ENCODE results near the gene SPTBN4.
"Not testable (repeated sequence)": the region's sequence is repeated elsewhere in the genome, so short reads cannot be mapped to it uniquely, and the experiment has no call there.

The SPTBN4 gene

DNA sequence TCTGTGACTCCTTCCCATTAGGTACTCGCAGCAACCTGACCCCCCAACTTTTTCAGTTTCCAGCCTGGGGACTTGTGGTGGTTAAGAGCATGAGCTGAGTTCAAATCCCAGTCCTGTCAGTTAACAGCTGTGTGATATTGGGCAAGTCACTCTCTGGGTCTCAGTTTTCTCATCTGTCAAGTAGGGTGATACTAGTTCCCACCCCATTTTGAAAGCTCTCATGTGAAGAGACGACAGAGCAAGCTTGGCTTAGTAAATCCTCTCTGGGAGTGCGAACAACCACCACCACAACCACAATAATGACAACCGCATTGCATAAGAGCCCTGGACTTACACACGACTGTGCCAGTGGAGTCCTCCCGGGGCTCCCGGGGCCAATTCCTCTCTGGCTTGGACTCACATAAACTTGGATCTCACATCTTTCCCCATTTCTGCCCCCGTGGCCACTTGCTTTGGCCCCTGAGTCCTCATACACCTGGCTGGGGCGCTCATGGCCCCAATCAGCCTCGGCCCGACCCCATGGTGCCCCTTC, 1.7 kb upstream of the SPTBN4 start:
- DNase-seq (ENCODE audit: low spot score) = peak; percentile 62

DNA sequence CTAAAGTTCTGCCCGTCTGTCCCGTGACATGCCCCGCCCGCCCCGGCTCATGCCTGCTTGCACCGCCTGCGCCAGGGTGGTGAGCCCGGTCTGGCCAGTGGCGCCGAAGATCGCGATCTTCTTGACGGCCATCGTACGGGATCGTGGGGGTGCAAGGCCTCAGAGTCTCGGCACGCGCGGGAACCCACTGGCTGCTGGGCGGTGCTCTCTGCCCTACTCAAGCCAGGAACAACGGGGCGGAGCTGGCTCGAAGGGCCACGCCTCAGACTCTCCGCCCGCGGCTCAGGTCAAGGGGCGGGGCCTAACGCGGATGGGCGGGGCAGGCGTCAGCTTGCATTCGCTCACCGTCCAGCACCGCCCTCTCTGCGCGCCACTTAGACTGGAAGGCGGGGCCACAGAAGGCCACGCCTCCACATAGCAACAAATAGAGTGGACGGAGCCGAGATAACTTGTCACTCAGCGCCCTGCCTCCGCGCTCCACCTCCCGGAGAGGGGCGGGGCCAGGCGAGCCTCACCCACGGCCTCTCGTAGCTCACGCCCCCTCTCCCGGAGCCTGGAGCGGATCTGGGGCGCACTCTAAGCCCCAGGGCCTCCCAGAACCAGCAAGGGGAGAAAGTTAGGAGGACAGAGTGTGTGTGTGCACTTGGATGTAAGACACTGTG, 1.1 kb upstream of the SPTBN4 start, which contains the start of gene BLVRB:
Gene BLVRB, minus strand, starts transcription at position 189 of the 662 bp plus-strand sequence. Its CDS starts 57 bp downstream, at position 132.
- DNase-seq (ENCODE audit: low spot score) = peak; percentile 99

DNA sequence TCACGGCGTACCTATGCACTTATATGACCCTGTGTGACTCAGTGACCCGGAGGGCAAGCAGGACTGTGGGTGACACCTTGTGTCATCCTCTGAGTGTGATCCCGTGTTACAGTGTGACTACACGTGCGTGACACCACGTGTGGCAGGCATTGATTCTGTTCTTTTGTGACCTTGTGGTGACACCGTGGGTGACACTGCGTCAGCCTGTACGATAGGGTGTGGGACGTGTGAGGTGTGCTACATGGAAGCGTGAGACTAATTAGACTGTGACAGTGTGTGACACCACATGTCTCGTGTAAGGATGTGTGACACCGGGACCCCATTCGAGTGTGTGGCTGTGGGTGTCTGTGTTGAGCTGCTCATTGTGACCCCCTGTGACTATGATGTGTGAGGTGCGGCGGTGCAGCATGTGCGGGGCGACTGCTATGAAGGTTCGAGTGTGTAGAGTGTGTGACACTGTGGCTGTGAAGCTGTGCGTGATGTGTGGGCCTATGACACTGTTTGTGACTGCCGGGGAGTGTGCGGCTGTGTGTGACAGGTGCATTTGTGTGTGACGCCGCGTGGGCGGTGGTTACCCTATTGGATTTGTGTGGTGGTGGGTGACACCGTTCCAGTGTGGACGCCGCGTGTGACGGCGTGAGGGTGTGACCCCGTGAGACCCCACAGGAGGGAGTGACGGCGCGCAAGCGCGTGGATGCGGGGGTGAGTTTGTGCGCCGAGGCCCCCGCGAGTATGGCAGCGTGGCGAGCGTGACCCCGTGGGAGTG, 399 bp upstream of the SPTBN4 start:
- DNase-seq (ENCODE audit: low spot score) = no peak

DNA sequence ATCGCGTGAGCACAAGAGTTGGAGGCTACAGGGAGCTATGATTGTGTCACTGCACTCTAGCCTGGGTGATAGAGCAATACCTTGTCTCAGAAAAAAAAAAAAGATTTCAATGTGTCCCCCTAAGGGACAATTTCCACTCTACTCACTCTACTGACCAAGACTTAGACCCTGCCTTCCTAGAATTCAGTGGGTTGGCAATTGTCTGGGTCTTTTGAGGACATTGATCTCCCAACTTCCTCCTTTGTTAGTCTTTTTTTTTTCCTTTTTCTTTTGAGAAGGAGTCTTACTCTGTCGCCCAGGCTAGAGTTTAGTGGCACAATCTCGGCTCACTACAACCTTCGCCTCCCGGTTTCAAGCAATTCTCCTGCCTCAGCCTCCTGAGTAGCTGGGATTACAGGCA, 2.2 kb downstream of the SPTBN4 start:
- DNase-seq (ENCODE audit: low spot score) = no peak

DNA sequence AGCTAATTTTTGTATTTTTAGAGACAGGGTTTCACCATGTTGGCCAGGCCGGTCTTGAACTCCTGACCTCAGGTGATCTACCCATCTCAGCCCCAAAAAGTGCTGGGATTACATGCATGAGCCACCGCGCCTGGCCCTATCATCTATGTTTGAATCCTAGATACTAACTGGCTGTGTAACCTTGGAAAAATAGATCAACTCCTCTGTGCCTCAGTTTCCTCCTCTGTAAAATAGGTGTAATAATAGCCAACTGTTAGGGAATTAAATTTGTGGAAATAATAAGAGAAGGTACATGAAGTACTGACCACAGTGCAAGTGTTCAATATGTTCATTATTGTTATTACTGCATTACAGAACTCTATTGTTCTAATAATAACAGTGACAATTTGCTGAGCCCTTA, 4.3 kb downstream of the SPTBN4 start:
- no peak for DNase-seq (ENCODE audit: low spot score)

DNA sequence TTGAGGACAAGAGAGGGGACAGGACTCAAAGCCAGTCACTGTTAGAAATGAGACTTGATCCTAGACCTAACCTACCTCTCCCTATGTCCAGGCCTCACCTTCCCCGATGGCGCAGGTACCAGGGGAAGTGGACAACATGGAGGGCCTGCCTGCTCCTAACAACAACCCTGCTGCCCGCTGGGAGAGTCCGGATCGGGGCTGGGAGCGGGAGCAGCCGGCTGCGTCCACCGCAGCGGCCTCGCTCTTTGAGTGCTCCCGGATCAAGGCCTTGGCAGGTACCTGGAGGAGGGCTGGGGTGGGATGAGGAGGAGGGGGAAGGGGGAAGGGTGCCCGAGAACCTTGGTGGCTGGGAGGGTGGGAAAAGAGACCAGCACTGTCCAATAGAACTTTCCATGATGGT, 5.7 kb downstream of the SPTBN4 start:
- no peak for DNase-seq (ENCODE audit: low spot score)

DNA sequence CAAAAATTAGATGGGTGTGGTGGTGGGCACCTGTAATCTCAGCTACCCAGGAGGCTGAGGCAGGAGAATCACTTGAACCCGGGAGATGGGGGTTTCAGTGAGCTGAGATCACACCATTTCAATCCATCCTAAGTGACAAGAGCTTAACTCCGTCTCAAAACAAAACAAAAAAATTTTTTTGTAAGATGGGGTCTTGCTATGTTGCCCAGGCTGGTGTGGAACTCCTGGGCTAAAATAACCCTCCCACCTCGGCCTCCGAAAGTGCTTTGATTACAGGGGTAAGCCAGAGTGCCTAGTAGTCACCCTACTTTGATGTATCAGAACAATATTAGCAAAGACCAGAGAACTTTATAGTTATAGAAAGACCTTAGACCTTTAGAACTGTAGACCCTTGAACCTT, 7.9 kb downstream of the SPTBN4 start:
- DNase-seq (ENCODE audit: low spot score) = no peak

DNA sequence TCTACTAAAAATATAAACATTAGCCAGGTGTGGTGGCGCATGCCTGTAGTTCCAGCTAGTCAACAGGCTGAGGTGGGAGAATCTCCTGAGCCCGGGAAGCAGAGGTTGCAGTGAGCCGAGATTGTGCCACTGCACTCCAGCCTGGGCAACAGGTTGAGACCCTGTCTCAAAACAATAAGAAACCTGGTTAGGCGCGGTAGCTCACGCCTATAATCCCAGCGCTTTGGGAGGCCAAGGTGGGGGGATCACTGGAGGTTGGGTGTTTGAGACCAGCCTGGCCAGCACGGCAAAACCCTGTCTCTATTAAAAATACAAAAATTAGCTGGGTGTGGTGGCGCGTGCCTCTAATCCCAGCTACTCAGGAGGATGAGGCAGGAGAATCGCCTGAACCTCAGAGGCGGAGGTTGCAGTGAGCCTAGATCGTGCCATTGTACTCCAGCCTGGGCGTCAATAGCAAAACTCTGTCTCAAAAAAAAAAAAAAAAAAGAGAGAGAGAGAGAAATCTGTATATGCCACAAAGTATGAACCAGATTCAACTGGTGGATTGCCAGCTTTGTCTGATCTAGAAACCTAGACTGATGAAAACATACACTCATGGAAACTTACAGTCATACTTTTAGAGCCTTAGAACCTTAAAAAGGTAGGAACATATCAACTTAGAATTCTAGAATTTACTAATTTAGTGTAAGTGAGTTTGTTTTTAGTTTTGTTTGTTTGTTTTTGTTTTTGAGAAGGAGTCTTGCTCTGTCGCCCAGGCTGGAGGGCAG, 9.3 kb downstream of the SPTBN4 start:
- DNase-seq (ENCODE audit: low spot score) = not testable (repeated sequence)

DNA sequence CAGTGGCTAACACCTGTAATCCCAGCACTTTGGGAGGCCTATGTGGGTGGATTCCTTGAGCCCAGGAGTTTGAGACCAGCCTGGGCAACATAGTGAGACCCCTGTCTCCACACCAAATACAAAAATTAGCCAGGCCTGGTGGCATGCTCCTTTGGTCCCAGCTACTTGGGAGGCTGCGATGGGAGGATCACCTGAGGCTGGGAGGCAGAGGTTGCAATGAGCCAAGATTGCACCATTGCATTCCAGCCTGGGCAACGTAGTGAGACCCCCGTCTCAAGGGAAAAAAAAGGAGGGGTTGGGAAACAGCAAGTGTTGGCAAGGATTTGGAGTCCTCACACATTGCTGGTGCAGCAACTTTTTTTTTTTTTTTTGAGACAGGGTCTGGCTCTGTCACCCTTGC, 19.2 kb downstream of the SPTBN4 start:
- no peak for DNase-seq (ENCODE audit: low spot score)

DNA sequence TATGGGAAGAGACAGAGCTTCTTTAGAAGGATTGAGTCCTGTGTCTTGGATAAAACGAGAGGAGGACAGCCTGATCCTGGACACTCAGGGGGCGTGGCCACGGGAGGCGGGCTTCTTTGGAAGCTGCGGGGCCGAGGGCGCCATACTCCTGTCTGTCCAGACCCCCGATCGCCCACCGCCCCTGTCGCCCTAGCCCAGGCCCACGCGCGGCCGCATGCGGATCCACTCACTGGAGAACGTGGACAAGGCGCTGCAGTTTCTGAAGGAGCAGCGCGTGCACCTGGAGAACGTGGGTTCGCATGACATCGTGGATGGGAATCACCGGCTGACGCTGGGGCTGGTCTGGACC, 23.1 kb downstream of the SPTBN4 start:
- no peak for DNase-seq (ENCODE audit: low spot score)

DNA sequence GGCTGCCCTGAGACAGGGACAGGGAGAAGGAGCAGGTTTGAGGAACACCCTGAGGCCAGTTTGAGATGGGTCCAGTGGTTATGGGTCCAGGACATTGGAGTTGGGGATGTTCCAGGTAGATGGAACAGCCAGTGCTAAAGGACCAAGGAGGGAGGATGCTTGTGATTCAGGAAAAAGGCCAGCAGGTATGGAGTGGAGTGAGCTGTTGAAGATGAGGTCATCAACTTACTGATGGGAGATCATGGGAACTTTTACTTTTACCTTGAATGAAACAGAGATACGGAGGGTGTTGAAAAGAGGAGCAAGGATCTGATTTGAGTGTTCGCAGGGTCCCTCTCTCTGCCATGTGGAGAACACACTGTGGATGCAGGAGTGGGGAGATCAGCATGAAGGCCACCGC, 25.5 kb downstream of the SPTBN4 start:
- DNase-seq (ENCODE audit: low spot score) = no peak

DNA sequence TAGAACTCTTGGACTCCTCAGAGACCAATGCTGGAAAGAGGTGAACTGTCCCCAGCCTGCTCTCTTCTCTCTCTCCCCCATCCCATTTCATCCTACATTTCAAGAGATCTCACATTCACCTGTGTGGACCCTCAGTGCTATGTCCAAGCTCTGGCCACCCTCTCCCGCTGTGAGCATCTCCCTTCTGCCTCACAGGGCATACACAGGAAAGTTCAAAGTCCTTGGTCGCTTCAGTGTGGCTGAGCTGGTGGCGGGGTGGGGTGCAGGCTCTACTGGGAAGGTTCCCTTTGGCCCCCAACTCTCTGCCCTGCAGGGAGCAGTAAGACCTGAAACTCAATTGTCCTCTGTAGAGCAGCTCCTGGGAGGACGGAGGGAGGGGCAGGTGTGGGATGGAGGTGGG, 27.0 kb downstream of the SPTBN4 start:
- no peak for DNase-seq (ENCODE audit: low spot score)

DNA sequence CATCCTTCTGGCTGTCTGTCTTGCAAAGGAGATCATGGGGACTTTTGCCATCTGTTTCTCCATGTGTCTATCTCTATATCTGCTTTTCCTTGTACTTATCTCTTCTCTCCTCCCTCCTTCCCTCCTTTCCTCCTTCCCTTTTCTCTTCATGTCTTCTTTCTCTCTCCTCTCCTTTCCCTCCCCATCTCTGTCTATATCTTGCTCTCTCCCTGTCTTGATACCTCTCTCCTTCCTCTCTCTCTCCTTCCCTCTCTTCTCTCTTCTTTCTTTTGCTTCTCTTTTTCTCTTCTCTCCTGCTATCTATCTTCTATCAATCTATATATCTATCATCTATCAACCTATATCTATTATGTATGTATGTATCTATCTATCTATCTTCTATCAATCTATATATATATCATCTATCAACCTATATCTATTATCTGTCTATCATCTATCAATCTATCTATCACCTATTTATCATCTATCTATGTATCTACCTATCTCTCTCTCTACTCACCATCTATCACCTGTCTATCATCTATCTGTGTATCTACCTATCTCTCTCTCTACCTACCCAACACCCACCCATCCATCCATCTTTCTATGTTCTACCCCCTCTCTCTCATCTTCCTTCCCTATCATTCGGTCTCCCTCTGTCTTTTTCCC, 27.5 kb downstream of the SPTBN4 start:
- DNase-seq (ENCODE audit: low spot score) = no peak

DNA sequence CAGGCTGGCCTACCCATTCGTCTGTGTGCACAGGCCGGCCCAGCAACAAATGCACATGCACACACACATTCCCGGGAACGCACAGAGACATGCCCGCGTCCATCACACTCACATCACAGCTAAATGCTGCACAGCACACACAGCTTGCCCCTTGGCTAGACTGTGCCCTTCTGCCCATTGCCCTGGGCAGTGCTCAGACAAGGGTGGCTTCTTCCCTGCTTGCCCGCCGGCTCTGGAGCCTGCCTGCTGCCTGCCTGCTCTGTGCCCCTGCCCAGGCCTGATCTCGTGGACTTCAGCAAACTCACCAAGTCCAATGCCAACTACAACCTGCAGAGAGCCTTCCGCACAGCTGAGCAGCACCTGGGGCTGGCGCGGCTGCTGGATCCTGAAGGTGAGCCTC, 30.4 kb downstream of the SPTBN4 start:
- DNase-seq (ENCODE audit: low spot score) = no peak

DNA sequence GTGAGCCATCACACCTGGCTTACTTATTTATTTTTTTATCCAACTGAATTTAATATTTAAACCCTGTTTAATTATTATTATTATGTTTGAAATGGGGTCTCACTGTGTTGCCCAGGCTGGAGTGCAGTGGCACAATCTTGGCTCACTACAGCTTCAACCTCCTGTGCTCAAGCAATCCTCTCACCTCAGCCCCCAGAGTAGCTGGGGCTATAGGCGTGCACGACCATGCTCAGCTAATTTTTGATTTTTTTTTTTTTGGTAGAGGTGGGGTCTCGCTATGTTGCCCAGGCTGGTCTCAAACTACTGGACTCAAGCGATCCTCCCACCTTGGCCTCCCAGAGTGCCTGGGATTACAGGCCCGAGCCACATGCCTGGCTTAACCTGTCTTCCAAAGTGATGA, 32.5 kb downstream of the SPTBN4 start:
- DNase-seq (ENCODE audit: low spot score) = no peak

DNA sequence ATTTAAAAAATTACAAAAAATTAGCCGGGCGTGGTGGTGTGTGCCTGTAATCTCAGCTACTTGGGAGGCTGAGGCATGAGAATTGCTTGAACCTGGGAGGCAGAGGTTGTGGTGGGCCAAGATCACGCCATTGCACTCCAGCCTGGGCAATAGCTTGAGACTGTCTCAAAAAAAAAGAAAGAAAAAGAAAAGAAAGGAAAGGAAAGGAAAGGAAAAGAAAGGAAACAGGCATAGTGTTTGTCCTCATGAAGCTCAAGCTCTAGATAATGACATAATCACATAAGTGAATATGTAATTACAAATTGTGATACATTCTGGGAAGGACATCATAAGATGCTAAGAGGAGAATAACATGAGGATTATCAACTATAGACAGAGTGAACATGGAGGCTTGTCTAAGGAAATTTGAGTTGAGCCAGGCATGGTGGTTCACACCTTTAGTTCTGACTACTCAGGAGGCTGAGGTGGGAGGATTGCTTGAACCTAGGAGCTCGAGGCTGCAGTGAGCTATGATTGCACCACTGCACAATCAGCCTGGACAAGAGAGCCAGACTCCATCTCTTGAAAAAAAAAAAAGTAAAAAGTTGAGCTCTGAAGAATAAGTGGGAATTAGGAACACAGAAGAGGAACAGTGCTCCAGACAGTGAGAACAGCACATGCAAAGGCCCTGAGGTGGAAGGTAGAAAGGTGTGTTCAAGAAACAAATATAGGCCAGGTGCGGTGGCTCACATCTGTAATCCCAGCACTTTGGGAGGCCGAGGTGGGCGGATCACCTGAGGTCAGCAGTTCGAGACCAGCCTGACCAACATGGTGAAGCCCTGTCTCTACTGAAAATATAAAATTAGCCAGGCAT, 34.1 kb downstream of the SPTBN4 start:
- not testable (repeated sequence) for DNase-seq (ENCODE audit: low spot score)

DNA sequence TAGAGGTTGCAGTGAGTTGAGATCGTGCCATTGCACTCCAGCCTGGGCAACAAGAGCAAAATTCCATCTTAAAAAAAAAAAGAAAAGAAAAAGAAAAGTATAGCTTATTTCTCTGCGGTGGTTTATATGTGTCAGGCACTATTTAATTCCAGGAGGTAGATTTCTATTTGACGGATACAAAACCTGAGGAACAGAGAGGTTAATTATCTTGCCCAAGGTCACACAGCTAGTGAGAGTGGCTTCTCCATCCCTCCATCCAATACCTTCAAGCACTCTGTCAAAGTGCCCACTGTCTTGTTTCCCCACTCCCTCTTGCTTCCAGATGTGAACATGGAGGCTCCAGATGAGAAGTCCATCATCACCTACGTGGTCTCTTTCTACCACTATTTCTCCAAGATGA, 34.8 kb downstream of the SPTBN4 start:
- no peak for DNase-seq (ENCODE audit: low spot score)

DNA sequence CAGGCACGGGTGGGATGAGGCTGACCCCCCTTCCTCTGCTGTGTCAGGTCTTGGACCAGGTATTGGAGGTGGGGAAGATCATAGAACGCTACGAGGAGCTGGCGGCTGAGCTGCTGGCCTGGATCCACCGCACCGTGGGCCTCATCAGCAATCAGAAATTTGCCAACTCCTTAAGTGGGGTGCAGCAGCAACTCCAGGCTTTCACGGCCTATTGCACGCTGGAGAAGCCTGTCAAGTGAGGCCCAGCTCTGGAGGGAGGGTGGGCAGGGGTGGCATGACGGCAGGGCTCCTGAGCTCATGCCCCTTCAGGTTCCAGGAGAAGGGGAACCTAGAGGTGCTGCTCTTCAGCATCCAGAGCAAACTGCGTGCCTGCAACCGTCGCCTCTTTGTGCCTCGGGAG, 35.3 kb downstream of the SPTBN4 start:
- no peak for DNase-seq (ENCODE audit: low spot score)

DNA sequence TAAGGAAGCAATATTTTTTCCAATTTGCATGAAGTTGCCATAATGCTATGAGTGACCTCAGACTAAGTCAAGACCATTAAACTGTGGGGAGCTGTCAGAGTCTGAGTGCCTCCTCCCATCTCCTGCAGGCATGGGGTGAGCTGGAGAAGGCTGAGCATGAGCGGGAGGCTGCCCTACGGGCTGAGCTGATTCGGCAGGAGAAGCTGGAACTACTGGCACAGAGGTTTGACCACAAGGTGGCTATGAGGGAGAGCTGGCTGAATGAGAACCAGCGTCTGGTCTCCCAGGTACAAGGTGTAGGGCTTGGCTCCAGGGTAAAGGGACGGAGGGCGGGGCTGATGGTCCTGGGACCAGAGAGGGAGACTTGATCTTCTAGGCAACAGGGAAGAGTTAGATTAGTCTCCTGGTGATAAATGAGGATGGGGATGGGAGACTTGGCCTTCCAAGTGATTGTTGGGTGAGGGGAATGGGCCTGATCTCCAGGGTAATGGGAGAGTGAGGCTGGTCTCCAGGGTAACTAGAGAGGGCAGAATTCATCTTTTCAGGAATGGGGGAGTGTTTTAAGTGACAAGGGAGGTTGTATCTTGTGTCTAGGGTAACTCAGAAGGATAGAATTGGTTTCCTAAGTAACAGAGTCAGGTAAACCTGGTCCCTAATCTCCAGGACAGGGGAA, 36.0 kb downstream of the SPTBN4 start:
- DNase-seq (ENCODE audit: low spot score) = no peak

DNA sequence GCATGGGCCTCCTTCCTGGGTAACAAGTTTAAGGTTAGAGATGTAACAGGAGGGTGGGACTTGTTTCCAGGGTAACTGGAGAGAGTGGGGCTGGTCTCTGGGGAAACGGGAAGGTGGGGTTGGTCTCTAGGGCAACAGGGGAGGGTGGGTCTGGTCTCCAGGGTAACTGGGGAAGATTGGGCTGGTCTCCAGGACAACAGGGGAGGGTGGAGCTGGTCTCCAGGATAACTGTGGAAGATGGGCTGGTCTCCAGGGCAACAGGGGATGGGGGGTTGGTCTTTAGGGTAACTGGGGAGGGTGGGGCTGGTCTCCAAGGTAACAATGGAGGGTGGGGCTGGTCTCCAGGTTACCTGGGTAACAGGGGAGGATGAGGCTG, 36.5 kb downstream of the SPTBN4 start:
- no peak for DNase-seq (ENCODE audit: low spot score)

DNA sequence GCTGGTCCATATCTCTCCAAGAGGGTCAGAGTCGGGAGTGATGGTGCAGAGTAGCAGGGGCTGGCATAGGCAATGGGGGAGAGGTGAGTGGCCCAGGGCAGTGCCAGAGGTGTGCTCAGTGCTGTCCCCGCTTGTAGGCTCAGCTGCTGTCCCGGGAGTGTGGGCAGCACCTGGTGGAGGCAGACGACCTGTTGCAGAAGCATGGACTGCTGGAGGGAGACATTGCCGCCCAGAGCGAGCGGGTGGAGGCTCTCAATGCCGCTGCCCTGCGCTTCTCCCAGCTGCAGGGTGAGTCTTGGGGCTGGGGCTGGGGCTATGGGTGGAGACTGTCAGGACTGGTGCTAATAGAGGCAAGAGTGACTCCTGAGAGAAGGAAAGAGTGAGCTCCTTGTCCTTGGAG, 39.3 kb downstream of the SPTBN4 start:
- no peak for DNase-seq (ENCODE audit: low spot score)
